ENCODE data around the gene PABPC3. TPM values are rescaled to one million over a fixed set of nuclear protein-coding genes. Genes with fewer than 3 reads are reported as not detected.
A peak's percentile ranks its signal among the peaks of the same experiment; 100 is the strongest.

Gene PABPC3
- total RNA-seq, 2 experiments from 2014 or later: 0.20 to 0.66 TPM

DNA sequence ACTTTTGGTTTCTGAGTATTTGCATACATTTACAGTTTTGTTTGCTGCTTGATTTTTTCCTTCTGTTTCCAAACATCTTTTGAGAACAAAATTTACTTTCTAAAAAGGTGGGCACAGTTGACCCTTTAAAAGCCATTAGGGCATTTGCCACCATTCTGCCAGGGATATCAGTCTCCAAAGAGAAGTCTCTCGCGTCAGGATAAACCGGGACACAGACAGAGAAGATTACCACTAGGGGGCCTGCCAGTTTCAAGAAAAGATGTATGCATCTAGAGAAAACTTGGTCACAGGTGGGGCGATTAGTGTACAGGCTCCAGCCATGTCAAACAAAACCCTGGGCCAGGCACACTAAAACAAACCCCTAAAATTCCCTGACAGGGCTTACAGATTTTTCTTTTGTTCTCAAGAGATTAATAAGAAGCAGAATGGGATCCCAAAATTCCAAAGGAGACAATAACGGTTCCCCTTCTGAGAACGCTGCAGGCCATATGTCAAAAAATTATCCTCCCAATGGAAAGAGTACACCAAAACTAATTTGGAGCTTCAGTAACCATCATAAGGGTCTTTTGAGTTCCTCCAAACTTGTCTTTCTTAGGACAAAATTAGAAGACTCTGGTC lies 10.7 kb upstream of the PABPC3 start:
- Mint-ChIP-seq H3K9me3 (no peaks in the 10 kb centered on the region), H3K4me3 (no peak overlapping the region), H3K4me1 (ENCODE audit: low read depth) (no peaks in the 10 kb centered on the region), H3K27ac (no peak overlapping the region), H3K36me3 (ENCODE audit: low read depth) (no peaks in the 10 kb centered on the region), H3K27me3 (peaks cover 11% of the 10 kb centered on the region)
- intact Hi-C loops (cut with DNase I, micrococcal nuclease): no loop called here
- Histone ChIP-seq H3K9me3 (ENCODE audit: control insufficient read depth in 1 of 2, insufficient read depth in 1 of 2, low read length in 2 of 2) (no peaks in the 10 kb centered on the region), H3K4me3 (ENCODE audit: low read length) (no peak overlapping the region), H3K27ac (ENCODE audit: low read depth in 1 of 2, low read length in 2 of 2) (no peak overlapping the region), H3K36me3 (ENCODE audit: insufficient read depth, low read length) (no peaks in the 10 kb centered on the region), H3K27me3 (ENCODE audit: control insufficient read depth in 1 of 2, insufficient read depth in 2 of 2, low read length in 2 of 2) (no peaks in the 10 kb centered on the region), H3K4me1 (ENCODE audit: insufficient read depth, low read length) (no peaks in the 10 kb centered on the region)
- TF ChIP-seq, protein P1, sequence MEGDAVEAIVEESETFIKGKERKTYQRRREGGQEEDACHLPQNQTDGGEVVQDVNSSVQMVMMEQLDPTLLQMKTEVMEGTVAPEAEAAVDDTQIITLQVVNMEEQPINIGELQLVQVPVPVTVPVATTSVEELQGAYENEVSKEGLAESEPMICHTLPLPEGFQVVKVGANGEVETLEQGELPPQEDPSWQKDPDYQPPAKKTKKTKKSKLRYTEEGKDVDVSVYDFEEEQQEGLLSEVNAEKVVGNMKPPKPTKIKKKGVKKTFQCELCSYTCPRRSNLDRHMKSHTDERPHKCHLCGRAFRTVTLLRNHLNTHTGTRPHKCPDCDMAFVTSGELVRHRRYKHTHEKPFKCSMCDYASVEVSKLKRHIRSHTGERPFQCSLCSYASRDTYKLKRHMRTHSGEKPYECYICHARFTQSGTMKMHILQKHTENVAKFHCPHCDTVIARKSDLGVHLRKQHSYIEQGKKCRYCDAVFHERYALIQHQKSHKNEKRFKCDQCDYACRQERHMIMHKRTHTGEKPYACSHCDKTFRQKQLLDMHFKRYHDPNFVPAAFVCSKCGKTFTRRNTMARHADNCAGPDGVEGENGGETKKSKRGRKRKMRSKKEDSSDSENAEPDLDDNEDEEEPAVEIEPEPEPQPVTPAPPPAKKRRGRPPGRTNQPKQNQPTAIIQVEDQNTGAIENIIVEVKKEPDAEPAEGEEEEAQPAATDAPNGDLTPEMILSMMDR (IDR thresholded peaks at IDR 0.05): no peak
- ATAC-seq (ENCODE audit: poor library complexity) (no peak), DNase-seq (peak in 2 of 14 experiments; percentile 3)
- CTCF ChIA-PET: no interaction called here
- POLR2A ChIA-PET: no interaction called here

DNA sequence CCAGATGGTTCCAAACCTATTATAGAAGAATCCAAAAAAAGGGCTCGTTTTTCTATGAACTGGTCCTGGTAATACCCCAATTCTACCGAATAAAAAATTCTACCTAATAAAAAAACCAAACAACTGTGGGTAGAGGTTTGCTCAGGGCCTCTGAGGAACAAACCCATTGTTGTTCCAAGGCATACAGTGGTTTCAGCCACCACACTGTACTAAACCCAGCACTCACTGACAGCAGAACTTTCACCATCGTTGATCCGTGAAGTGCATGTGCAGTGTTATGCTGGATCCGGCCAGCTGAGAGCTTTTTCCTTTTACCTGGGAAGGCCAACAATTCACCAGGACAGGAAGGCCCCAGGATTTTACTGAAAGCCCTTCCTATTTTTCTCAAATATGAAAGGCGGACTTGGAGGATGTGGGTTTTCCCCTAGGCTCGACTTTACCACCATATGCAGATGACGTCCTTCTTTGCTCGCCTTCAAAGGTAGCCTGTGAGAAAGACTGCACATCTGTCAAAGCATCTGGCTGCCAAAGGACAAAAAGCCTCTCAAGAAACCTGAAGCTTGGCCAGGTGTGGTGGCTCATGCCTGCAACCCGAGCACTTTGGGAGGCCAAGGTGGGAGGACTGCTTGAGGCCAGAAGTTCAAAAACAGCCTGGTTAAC lies 7.2 kb upstream of the PABPC3 start:
- intact Hi-C loops (cut with DNase I, micrococcal nuclease): no loop called here
- ChIA-PET CTCF (no interaction called here), POLR2A (no interaction called here)
- ATAC-seq (ENCODE audit: poor library complexity) (no peak), DNase-seq (no peak)
- Mint-ChIP-seq H3K4me3 (no peak overlapping the region), H3K9me3 (no peaks in the 10 kb centered on the region), H3K36me3 (ENCODE audit: low read depth) (no peaks in the 10 kb centered on the region), H3K27ac (no peak overlapping the region), H3K4me1 (ENCODE audit: low read depth) (no peaks in the 10 kb centered on the region), H3K27me3 (peaks cover 31% of the 10 kb centered on the region)
- TF ChIP-seq, protein P1 (IDR thresholded peaks at IDR 0.05): no peak
- H3K4me3 ChIP-seq (ENCODE audit: low read length): no peak overlapping the region
- no peak overlapping the region for H3K27ac ChIP-seq (ENCODE audit: low read depth in 1 of 2, low read length in 2 of 2)
- H3K27me3 ChIP-seq (ENCODE audit: control insufficient read depth in 1 of 2, insufficient read depth in 2 of 2, low read length in 2 of 2): peaks cover 0 to 5% of the 10 kb centered on the region in 2 experiments
- H3K36me3 ChIP-seq (ENCODE audit: insufficient read depth, low read length): no peaks in the 10 kb centered on the region
- no peaks in the 10 kb centered on the region for H3K4me1 ChIP-seq (ENCODE audit: insufficient read depth, low read length)
- H3K9me3 ChIP-seq (ENCODE audit: control insufficient read depth in 1 of 2, insufficient read depth in 1 of 2, low read length in 2 of 2): no peaks in the 10 kb centered on the region

DNA sequence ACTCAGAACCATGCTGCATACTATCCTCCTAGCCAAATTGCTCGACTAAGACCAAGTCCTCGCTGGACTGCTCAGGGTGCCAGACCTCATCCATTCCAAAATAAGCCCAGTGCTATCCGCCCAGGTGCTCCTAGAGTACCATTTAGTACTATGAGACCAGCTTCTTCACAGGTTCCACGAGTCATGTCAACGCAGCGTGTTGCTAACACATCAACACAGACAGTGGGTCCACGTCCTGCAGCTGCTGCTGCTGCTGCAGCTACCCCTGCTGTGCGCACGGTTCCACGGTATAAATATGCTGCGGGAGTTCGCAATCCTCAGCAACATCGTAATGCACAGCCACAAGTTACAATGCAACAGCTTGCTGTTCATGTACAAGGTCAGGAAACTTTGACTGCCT lies 1.5 kb downstream of the PABPC3 start:
- Histone ChIP-seq H3K4me1 (ENCODE audit: insufficient read depth, low read length) (no peaks in the 10 kb centered on the region), H3K36me3 (ENCODE audit: insufficient read depth, low read length) (no peaks in the 10 kb centered on the region), H3K4me3 (ENCODE audit: low read length) (no peak overlapping the region), H3K9me3 (ENCODE audit: control insufficient read depth in 1 of 2, insufficient read depth in 1 of 2, low read length in 2 of 2) (peaks cover 0 to 12% of the 10 kb centered on the region in 2 experiments), H3K27me3 (ENCODE audit: control insufficient read depth in 1 of 2, insufficient read depth in 2 of 2, low read length in 2 of 2) (peaks cover 16 to 22% of the 10 kb centered on the region in 2 experiments), H3K27ac (ENCODE audit: low read depth in 1 of 2, low read length in 2 of 2) (no peak overlapping the region)
- no peaks in the 10 kb centered on the region for H3K4me1 Mint-ChIP-seq (ENCODE audit: low read depth)
- ChIA-PET POLR2A (no interaction called here), CTCF (no interaction called here)
- no peaks in the 10 kb centered on the region for H3K9me3 Mint-ChIP-seq
- H3K27ac Mint-ChIP-seq: no peak overlapping the region
- no peak for ATAC-seq (ENCODE audit: poor library complexity)
- intact Hi-C loops (cut with DNase I, micrococcal nuclease): no loop called here
- TF ChIP-seq, protein P1 (IDR thresholded peaks at IDR 0.05): no peak
- peaks cover 57% of the 10 kb centered on the region for H3K27me3 Mint-ChIP-seq
- no peak for DNase-seq
- H3K4me3 Mint-ChIP-seq: no peak overlapping the region
- no peaks in the 10 kb centered on the region for H3K36me3 Mint-ChIP-seq (ENCODE audit: low read depth)
